SK-N-SH (cell line): ENCODE results near the gene KRTAP1-4. TPM values are rescaled to one million over a fixed set of nuclear protein-coding genes. Genes with fewer than 3 reads are reported as not detected.

Source experiments
- CTCF ChIA-PET: fragments of 300-600, 350-600 bp; formaldehyde crosslinking; extraction: SDS; loops from one replicate; lab custom pipeline; 2021; lab: Yijun Ruan, JAX
- POLR2A ChIA-PET: fragments of 350-600 bp; sonication (Branson Sonifier 250); formaldehyde crosslinking; extraction: SDS; loops from one replicate; lab custom pipeline; 2020; ENCODE audit warnings: antibody characterized with exemption, inconsistent platforms; lab: Yijun Ruan, JAX
- DNase-seq: peaks from one replicate; pipeline ENCODE4 v3.0.0; 2012
- H2AFZ ChIP-seq: fragments of 200-600 bp; sonication (generic); 2 replicates; pipeline ENCODE4 v1.8.1; 2016; ENCODE audit warnings: antibody characterized with exemption, mild to moderate bottlenecking, low read depth
- H3F3A ChIP-seq: fragments of 200-600 bp; sonication (generic); replicated peaks from 2 replicates; pipeline ENCODE3; 2016; ENCODE audit warnings: antibody characterized with exemption, mild to moderate bottlenecking; ENCODE audit not compliant: insufficient read depth
- H3K27ac ChIP-seq, 2 experiments: fragments of 200-500 bp in 1 of 2; fragments of 200-600 bp in 1 of 2; sonication (Bioruptor generic) in 1 of 2; sonication (generic), shearing (Covaris generic) in 1 of 2; 2 replicates each; pipeline versions ENCODE4 v1.5.1 to v1.6.1; 2014 to 2016; ENCODE audit warnings: low read depth in 2 of 2, inconsistent platforms in 1 of 2, low read length in 1 of 2, mild to moderate bottlenecking in 1 of 2, mixed read lengths in 1 of 2
- H3K27me3 ChIP-seq: fragments of 200-600 bp; sonication (generic), shearing (Covaris generic); 2 replicates; pipeline ENCODE4 v1.6.1; 2016; ENCODE audit warnings: mixed run types; ENCODE audit not compliant: insufficient read depth
- H3K36me3 ChIP-seq, 2 experiments: fragments of 200-500 bp in 1 of 2; fragments of 200-600 bp in 1 of 2; sonication (Bioruptor generic) in 1 of 2; sonication (generic) in 1 of 2; replicated peaks in 1 of 2; 2 replicates each; pipeline versions ENCODE3 to v1.5.1; 2014 to 2016; ENCODE audit warnings: low read length in 1 of 2, mild to moderate bottlenecking in 1 of 2; ENCODE audit not compliant: insufficient read depth in 2 of 2, control insufficient read depth in 1 of 2
- H3K4me1 ChIP-seq, 2 experiments: fragments of 200-500 bp in 1 of 2; fragments of 200-600 bp in 1 of 2; sonication (Bioruptor generic) in 1 of 2; sonication (generic), shearing (Covaris generic) in 1 of 2; 2 replicates each; pipeline versions ENCODE4 v1.5.1 to v1.6.1; 2014 to 2016; ENCODE audit warnings: low read depth in 1 of 2, low read length in 1 of 2, mixed run types in 1 of 2; ENCODE audit not compliant: insufficient read depth in 2 of 2, control insufficient read depth in 1 of 2
- H3K4me2 ChIP-seq: fragments of 200-600 bp; sonication (generic), shearing (Covaris generic); 2 replicates; pipeline ENCODE4 v1.6.1; 2017; ENCODE audit warnings: mixed run types
- H3K4me3 ChIP-seq, 2 experiments: fragments of 200-500 bp in 1 of 2; fragments of 200-600 bp in 1 of 2; sonication (Bioruptor generic) in 1 of 2; sonication (generic), shearing (Covaris generic) in 1 of 2; 2 replicates each; pipeline versions ENCODE4 v1.5.1 to v1.8.1; 2014 to 2016; ENCODE audit warnings: low read depth in 2 of 2, inconsistent platforms in 1 of 2, low read length in 1 of 2, mild to moderate bottlenecking in 1 of 2, mixed read lengths in 1 of 2, moderate library complexity in 1 of 2
- H3K79me2 ChIP-seq: fragments of 200-600 bp; sonication (generic); 2 replicates; pipeline ENCODE4 v1.8.1; 2017; ENCODE audit warnings: mild to moderate bottlenecking; ENCODE audit not compliant: insufficient read depth
- H3K9ac ChIP-seq: fragments of 200-600 bp; sonication (generic); 2 replicates; pipeline ENCODE4 v1.6.1; 2017; ENCODE audit warnings: mixed run types
- H3K9me2 ChIP-seq: fragments of 200-600 bp; sonication (generic); 2 replicates; pipeline ENCODE4 v1.6.1; 2017; ENCODE audit warnings: mixed run types
- H3K9me3 ChIP-seq: fragments of 200-600 bp; sonication (generic); 2 replicates; pipeline ENCODE4 v1.6.1; 2017; ENCODE audit warnings: mixed run types, mild to moderate bottlenecking, moderate library complexity
- H4K20me1 ChIP-seq: fragments of 200-600 bp; sonication (generic); 2 replicates; pipeline ENCODE4 v1.6.1; 2017; ENCODE audit warnings: mild to moderate bottlenecking, mixed run types; ENCODE audit not compliant: insufficient read depth
- ELF1 ChIP-seq: IDR thresholded peaks from 2 replicates; pipeline ENCODE4 v1.4.0; 2012
- EP300 ChIP-seq, 2 experiments: IDR thresholded peaks; 2 replicates each; pipeline versions ENCODE4 v1.4.0 to v1.6.1; 2012; ENCODE audit warnings: borderline replicate concordance in 1 of 2, low read depth in 1 of 2, low read length in 1 of 2
- EZH2phosphoT487 ChIP-seq: fragments of 200-600 bp; sonication (generic); IDR thresholded peaks from 2 replicates; pipeline ENCODE4 v1.6.1; 2017; ENCODE audit warnings: low read depth, mixed run types, mild to moderate bottlenecking, antibody characterized with exemption, moderate library complexity, borderline replicate concordance
- FOSL2 ChIP-seq: IDR thresholded peaks from 2 replicates; pipeline ENCODE4 v1.4.0; 2012; ENCODE audit warnings: low read depth, mild to moderate bottlenecking, moderate library complexity, borderline replicate concordance
- FOXM1 ChIP-seq: IDR thresholded peaks from 2 replicates; pipeline ENCODE4 v1.4.0; 2012; ENCODE audit warnings: low read depth, mild to moderate bottlenecking
- GATA2 ChIP-seq: sonication (generic); formaldehyde crosslinking; IDR thresholded peaks from 2 replicates; pipeline ENCODE4 v1.5.0; 2020; ENCODE audit warnings: mild to moderate bottlenecking, missing genetic modification reagents
- JUND ChIP-seq: IDR thresholded peaks from 2 replicates; pipeline ENCODE4 v1.4.0; 2012
- MEF2A ChIP-seq: IDR thresholded peaks from 2 replicates; pipeline ENCODE4 v1.4.0; 2012; ENCODE audit warnings: low read depth, borderline replicate concordance
- MXI1 ChIP-seq: IDR thresholded peaks from 2 replicates; pipeline ENCODE4 v1.6.1; 2012; ENCODE audit warnings: mild to moderate bottlenecking, low read depth, low read length, improper control_type of control experiment
- NFIC ChIP-seq: IDR thresholded peaks from 2 replicates; pipeline ENCODE4 v1.4.0; 2012; ENCODE audit warnings: borderline replicate concordance
- RFX5 ChIP-seq: IDR thresholded peaks from 2 replicates; pipeline ENCODE4 v1.6.1; 2012; ENCODE audit warnings: mild to moderate bottlenecking, improper control_type of control experiment, low read length
- RXRA ChIP-seq: IDR thresholded peaks from 2 replicates; pipeline ENCODE4 v1.4.0; 2012; ENCODE audit warnings: low read depth, mild to moderate bottlenecking, borderline replicate concordance
- SMC3 ChIP-seq: IDR thresholded peaks from 2 replicates; pipeline ENCODE4 v1.6.1; 2012; ENCODE audit warnings: low read depth, low read length, improper control_type of control experiment
- TCF12 ChIP-seq: IDR thresholded peaks from 2 replicates; pipeline ENCODE4 v1.4.0; 2012
- TEAD4 ChIP-seq: IDR thresholded peaks from 2 replicates; pipeline ENCODE4 v1.4.0; 2012; ENCODE audit warnings: mild to moderate bottlenecking, borderline replicate concordance; ENCODE audit not compliant: insufficient read depth
- YY1 ChIP-seq: IDR thresholded peaks from 2 replicates; pipeline ENCODE4 v1.4.0; 2012; ENCODE audit warnings: low read depth, mild to moderate bottlenecking
- WGBS: methylation state at CpG from one replicate; pipeline ENCODE4 v1.1.6; 2017; ENCODE audit warnings: low lambda C conversion rate; 5-methylcytosine and 5-hydroxymethylcytosine counted together
- polyA plus RNA-seq, 3 experiments: library from polyadenylated mRNA; depleted of rRNA; stranded (reverse); fragments of >200 nt; gene quantifications; 2 replicates each; pipeline ENCODE4 v1.2.3, GENCODE V29; 2012
- TF ChIP-seq, protein P1 (sequence below): IDR thresholded peaks from 2 replicates; pipeline ENCODE4 v1.4.0; 2012; ENCODE audit warnings: low read depth
- TF ChIP-seq, protein P2 (sequence below): IDR thresholded peaks from 2 replicates; pipeline ENCODE4 v1.4.0; 2012; ENCODE audit warnings: low read depth, borderline replicate concordance
- TF ChIP-seq, protein P3 (sequence below): fragments of 150-350 bp; IDR thresholded peaks from 2 replicates; pipeline ENCODE4 v1.6.1; 2016; ENCODE audit warnings: mild to moderate bottlenecking, low read depth, low read length
- TF ChIP-seq, protein P4 (sequence below): fragments of 200-600 bp; sonication (generic); IDR thresholded peaks from 2 replicates; pipeline ENCODE4 v1.6.1; 2017; ENCODE audit warnings: antibody characterized with exemption, mild to moderate bottlenecking, moderate library complexity

The KRTAP1-4 gene
- polyA plus RNA-seq, 1 of the 3 experiments (the other 2 are of a cell fraction) = not detected

DNA sequence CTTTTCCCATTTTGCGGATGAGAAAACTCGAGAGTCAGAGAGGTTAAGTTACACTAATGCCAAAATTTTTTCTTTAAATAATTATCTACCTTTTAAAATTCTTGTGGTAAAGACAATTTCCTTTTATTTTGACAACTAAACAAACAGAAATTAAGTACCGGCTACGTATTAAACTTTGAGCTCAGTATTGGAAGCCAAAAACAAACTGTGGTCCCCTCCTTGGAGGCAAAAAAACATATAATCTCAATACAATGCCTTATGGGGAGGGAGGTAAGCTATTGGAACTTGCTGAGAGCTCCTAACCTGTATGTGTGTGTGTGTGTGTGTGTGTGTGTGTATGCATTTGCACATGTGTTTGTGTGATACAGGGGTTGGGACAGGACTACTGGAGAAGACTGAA lies 33.5 kb upstream of the KRTAP1-4 start (continued):
- no peak for TF ChIP-seq RFX5
- no peak for TF ChIP-seq RXRA
- no peak for TF ChIP-seq FOXM1
- TF ChIP-seq, protein P1, sequence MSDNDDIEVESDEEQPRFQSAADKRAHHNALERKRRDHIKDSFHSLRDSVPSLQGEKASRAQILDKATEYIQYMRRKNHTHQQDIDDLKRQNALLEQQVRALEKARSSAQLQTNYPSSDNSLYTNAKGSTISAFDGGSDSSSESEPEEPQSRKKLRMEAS = no peak
- TF ChIP-seq, protein P2, sequence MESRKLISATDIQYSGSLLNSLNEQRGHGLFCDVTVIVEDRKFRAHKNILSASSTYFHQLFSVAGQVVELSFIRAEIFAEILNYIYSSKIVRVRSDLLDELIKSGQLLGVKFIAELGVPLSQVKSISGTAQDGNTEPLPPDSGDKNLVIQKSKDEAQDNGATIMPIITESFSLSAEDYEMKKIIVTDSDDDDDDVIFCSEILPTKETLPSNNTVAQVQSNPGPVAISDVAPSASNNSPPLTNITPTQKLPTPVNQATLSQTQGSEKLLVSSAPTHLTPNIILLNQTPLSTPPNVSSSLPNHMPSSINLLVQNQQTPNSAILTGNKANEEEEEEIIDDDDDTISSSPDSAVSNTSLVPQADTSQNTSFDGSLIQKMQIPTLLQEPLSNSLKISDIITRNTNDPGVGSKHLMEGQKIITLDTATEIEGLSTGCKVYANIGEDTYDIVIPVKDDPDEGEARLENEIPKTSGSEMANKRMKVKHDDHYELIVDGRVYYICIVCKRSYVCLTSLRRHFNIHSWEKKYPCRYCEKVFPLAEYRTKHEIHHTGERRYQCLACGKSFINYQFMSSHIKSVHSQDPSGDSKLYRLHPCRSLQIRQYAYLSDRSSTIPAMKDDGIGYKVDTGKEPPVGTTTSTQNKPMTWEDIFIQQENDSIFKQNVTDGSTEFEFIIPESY = no peak
- TF ChIP-seq, protein P3, sequence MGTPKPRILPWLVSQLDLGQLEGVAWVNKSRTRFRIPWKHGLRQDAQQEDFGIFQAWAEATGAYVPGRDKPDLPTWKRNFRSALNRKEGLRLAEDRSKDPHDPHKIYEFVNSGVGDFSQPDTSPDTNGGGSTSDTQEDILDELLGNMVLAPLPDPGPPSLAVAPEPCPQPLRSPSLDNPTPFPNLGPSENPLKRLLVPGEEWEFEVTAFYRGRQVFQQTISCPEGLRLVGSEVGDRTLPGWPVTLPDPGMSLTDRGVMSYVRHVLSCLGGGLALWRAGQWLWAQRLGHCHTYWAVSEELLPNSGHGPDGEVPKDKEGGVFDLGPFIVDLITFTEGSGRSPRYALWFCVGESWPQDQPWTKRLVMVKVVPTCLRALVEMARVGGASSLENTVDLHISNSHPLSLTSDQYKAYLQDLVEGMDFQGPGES = no peak
- no peak for TF ChIP-seq GATA2
- TF ChIP-seq EP300 (IDR thresholded peaks at IDR 0.05; ENCODE audit: borderline replicate concordance in 1 of 2, low read depth in 1 of 2, low read length in 1 of 2) = no peak
- no peak for TF ChIP-seq YY1
- no peak for TF ChIP-seq EZH2phosphoT487

DNA sequence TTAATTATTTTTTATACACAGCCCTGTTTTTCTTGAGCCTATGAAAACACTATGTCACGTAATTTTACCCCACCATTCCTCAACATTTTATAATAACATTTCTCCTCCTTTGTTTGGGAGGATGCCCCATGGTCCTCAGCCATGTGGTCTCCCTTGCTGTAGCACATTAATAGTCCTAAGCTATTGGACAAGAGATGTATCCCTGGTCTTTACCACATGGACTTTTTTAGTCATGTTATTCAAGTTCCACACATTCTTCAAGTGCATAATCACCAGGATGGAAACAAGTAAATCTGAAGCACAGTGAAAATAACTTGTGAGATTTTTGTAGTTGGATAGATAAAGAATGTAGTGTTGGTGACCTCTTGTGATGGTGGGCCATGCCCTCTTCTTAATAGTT lies 32.0 kb upstream of the KRTAP1-4 start:
- H3K9me2 ChIP-seq = no peaks in the 10 kb centered on the region
- H3K9me3 ChIP-seq = no peaks in the 10 kb centered on the region
- no peaks in the 10 kb centered on the region for H4K20me1 ChIP-seq
- H3K27me3 ChIP-seq = no peaks in the 10 kb centered on the region
- CTCF ChIA-PET = no interaction called here
- H3K36me3 ChIP-seq = no peaks in the 10 kb centered on the region
- peak overlapping the region; percentile 60 to 62; a peak in 3 of 4 replicates for H3K27ac ChIP-seq
- no peak overlapping the region for H3K4me2 ChIP-seq
- H3K79me2 ChIP-seq = no peaks in the 10 kb centered on the region
- 0 out of 2 replicates have a peak, but pooled peaks have one; percentile 47 for TF ChIP-seq TEAD4
- no peak for TF ChIP-seq FOXM1
- no peak for TF ChIP-seq RFX5
- TF ChIP-seq MEF2A = no peak
- TF ChIP-seq NFIC = no peak
- TF ChIP-seq TCF12 = peak; percentile 64
- TF ChIP-seq YY1 = no peak
- TF ChIP-seq SMC3 = no peak
- TF ChIP-seq ELF1 = no peak
- peak; percentile 68; the same call in 1 of the 2 replicates for TF ChIP-seq FOSL2
- no peak for TF ChIP-seq MXI1
- TF ChIP-seq, protein P1 = peak; percentile 97
- TF ChIP-seq EP300 (IDR thresholded peaks at IDR 0.05; ENCODE audit: borderline replicate concordance in 1 of 2, low read depth in 1 of 2, low read length in 1 of 2) = peak in 1 of 2 experiments; percentile 49; a peak in 1 of 4 replicates
- peak; percentile 60 for TF ChIP-seq JUND
- TF ChIP-seq, protein P4, sequence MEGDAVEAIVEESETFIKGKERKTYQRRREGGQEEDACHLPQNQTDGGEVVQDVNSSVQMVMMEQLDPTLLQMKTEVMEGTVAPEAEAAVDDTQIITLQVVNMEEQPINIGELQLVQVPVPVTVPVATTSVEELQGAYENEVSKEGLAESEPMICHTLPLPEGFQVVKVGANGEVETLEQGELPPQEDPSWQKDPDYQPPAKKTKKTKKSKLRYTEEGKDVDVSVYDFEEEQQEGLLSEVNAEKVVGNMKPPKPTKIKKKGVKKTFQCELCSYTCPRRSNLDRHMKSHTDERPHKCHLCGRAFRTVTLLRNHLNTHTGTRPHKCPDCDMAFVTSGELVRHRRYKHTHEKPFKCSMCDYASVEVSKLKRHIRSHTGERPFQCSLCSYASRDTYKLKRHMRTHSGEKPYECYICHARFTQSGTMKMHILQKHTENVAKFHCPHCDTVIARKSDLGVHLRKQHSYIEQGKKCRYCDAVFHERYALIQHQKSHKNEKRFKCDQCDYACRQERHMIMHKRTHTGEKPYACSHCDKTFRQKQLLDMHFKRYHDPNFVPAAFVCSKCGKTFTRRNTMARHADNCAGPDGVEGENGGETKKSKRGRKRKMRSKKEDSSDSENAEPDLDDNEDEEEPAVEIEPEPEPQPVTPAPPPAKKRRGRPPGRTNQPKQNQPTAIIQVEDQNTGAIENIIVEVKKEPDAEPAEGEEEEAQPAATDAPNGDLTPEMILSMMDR = peak; percentile 30
- TF ChIP-seq, all 33 proteins: peak for 7
- Histone ChIP-seq H3K4me1 (peaks cover 0 to 22% of the 10 kb centered on the region in 2 experiments; a peak in 2 of 4 replicates), H3F3A (peaks cover 30% of the 10 kb centered on the region), H3K9ac (no peak overlapping the region), H2AFZ (no peak overlapping the region), H3K4me3 (no peak overlapping the region)
- 50% methylated on average over 1 of the region's 1 CpG for WGBS
- DNase-seq = no peak
- POLR2A ChIA-PET = no interaction called here
